Lower lobe of right lung (tissue), 2 donors: ENCODE data around the gene LRFN2. TPM values are rescaled to one million over a fixed set of nuclear protein-coding genes. Genes with fewer than 3 reads are reported as not detected.

Experiments
- ATAC-seq, 2 donors: fragments of 200-7000 bp; cut with Tn5 transposase; one replicate each; pipeline ENCODE4 v1.9.1; 2020 to 2022; ENCODE audit warnings: mild to moderate bottlenecking in 2 of 2, moderate library complexity in 2 of 2
- DNase-seq: peaks from one replicate; pipeline ENCODE4 v3.0.0-alpha.2; 2020
- H3K27ac ChIP-seq: fragments of 200-600 bp; one replicate; pipeline ENCODE4 v1.8.0; 2022
- H3K27me3 ChIP-seq: fragments of 200-600 bp; one replicate; pipeline ENCODE4 v1.8.0; 2022; ENCODE audit warnings: low read depth
- H3K36me3 ChIP-seq: fragments of 200-600 bp; one replicate; pipeline ENCODE4 v1.8.0; 2022; ENCODE audit warnings: mild to moderate bottlenecking
- H3K4me1 ChIP-seq: fragments of 200-600 bp; one replicate; pipeline ENCODE4 v1.8.0; 2022
- H3K4me3 ChIP-seq: fragments of 200-600 bp; one replicate; pipeline ENCODE4 v1.8.0; 2022; ENCODE audit warnings: mild to moderate bottlenecking
- H3K9me3 ChIP-seq: fragments of 200-600 bp; one replicate; pipeline ENCODE4 v1.8.0; 2022
- CTCF ChIP-seq: fragments of 200-600 bp; IDR thresholded peaks from one replicate; pipeline ENCODE4 v1.8.0; 2022; ENCODE audit warnings: antibody characterized with exemption, mild to moderate bottlenecking
- intact Hi-C: fragments of 100-400 bp; cut with DNase I; formaldehyde crosslinking; loops from one replicate; pipeline ENCODE4 v1.11.0; 2022
- total RNA-seq: library from RNA; stranded (reverse); fragmentation: NEBNext Ultra II Directional; extraction: Animal tissue kit (Norgen Biotek cat#: 25700); gene quantifications from one replicate; pipeline ENCODE4 v1.2.1, GENCODE V29; 2021
- donor health status: DM: no; HTN: yes; CAD: no; lungs with severe emphysema.

Gene LRFN2
- total RNA-seq, 1 donor from 2014 or later: not detected

GRCh38 chr6:40395066-40395697 lies 192.0 kb downstream of the LRFN2 start:
- ATAC-seq: peak; percentile 43 to 54
- Histone ChIP-seq H3K36me3 (no peaks in the 10 kb centered on the region), H3K4me3 (no peak overlapping the region), H3K27ac (no peak overlapping the region), H3K4me1 (no peaks in the 10 kb centered on the region), H3K9me3 (no peaks in the 10 kb centered on the region), H3K27me3 (no peaks in the 10 kb centered on the region)
- DNase-seq: no peak
- intact Hi-C loops: no loop called here
- no peak for TF ChIP-seq CTCF

DNA sequence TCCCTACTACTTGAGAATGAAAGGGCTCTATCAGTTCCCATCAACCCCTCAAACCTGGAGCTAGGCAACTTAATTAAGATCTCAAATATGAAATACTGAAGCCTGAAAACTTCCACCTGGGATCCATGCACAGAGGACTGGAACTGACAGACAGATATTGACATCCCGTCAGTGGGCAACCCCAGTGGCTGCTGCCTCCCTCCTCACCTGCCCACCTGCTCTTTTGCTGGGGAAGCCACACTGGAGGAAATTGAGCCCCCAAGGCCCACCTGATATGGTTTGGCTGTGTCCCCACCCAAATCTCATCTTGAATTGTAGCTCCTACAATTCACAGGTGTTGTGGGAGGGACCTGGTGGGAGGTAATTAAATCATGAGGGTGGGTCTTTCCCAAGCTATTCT lies 192.8 kb downstream of the LRFN2 start:
- H3K27ac ChIP-seq: no peak overlapping the region
- no peak for TF ChIP-seq CTCF

DNA sequence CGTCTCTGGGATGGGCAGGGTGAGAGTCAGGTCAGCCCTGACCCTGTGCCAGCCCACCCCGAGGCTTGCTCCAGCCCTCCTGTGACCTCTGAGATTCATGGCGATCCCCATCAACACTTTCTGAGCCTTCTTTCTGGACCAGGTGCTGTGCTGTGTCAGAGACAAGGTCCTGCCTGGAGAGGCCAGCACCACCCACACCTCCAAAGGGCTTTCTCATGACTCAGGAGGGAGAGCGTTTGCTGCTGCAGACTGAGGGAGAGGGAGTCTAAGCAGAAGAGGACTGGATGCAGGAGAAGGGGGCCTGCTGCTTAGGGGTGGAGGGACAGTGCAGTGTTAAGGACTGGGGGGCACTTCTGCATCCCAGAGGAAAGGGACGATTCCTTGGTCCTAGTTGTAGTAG lies 193.5 kb downstream of the LRFN2 start:
- DNase-seq (no peak), ATAC-seq (no peak)
- intact Hi-C loops: no loop called here
- Histone ChIP-seq H3K27ac (no peak overlapping the region), H3K27me3 (no peaks in the 10 kb centered on the region), H3K36me3 (no peaks in the 10 kb centered on the region), H3K4me1 (no peaks in the 10 kb centered on the region), H3K9me3 (no peaks in the 10 kb centered on the region), H3K4me3 (no peak overlapping the region)
- TF ChIP-seq CTCF: no peak

More for the DNA sequence above, 192.8 kb downstream of the LRFN2 start:
- H3K9me3 ChIP-seq: no peaks in the 10 kb centered on the region
- H3K36me3 ChIP-seq: no peaks in the 10 kb centered on the region
- intact Hi-C loops: no loop called here
- no peaks in the 10 kb centered on the region for H3K27me3 ChIP-seq
- H3K4me3 ChIP-seq: no peak overlapping the region
- ATAC-seq (no peak), DNase-seq (no peak)
- H3K4me1 ChIP-seq: no peaks in the 10 kb centered on the region

DNA sequence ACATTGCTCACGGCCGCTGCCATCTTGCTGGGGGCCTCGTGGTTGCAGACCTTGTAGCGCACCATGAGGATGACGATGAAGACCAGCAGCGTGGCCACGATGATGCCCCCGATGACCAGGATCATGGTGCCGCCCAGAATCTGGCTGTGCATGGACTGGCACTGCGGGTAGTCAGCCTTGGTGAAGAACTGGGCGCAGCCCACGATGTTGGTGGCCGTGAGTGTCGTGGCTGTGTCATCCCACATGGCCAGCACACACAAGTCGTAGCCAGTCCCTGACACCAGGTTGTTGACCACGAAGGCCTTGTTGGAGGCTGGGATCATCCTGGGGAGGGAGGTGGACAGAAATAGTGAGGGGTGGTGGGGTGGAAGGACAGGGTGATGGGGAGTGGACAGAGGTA lies 194.6 kb downstream of the LRFN2 start:
- no peak overlapping the region for H3K27ac ChIP-seq
- no peak for DNase-seq
- H3K9me3 ChIP-seq: no peaks in the 10 kb centered on the region
- intact Hi-C loops: no loop called here
- H3K4me3 ChIP-seq: no peak overlapping the region
- H3K27me3 ChIP-seq: no peaks in the 10 kb centered on the region
- H3K36me3 ChIP-seq: no peaks in the 10 kb centered on the region
- ATAC-seq: no peak
- H3K4me1 ChIP-seq: no peaks in the 10 kb centered on the region
- TF ChIP-seq CTCF: no peak

GRCh38 chr6:40391851-40392517 lies 195.2 kb downstream of the LRFN2 start:
- Histone ChIP-seq H3K9me3 (no peaks in the 10 kb centered on the region), H3K4me1 (no peaks in the 10 kb centered on the region), H3K27me3 (no peaks in the 10 kb centered on the region), H3K27ac (no peak overlapping the region), H3K36me3 (no peaks in the 10 kb centered on the region), H3K4me3 (no peak overlapping the region)
- ATAC-seq (no peak), DNase-seq (no peak)
- intact Hi-C loops: no loop called here
- TF ChIP-seq CTCF: no peak
